Esophagus squamous epithelium (tissue), 5 donors: ENCODE results near the gene CRNN. TPM values are rescaled to one million over a fixed set of nuclear protein-coding genes. Genes with fewer than 3 reads are reported as not detected.

Experiments used
- DNase-seq: peaks from one replicate; lab custom pipeline; 2025; lab: John Stamatoyannopoulos, UW
- H3K27ac ChIP-seq, 4 donors: fragments of 200-600 bp; sonication (generic); one replicate each; pipeline ENCODE4 v1.5.1; 2016 to 2019; ENCODE audit warnings: mild to moderate bottlenecking in 1 of 4
- H3K27me3 ChIP-seq, 4 donors: fragments of 200-600 bp; sonication (generic); 1 replicate in 3 of 4; 2 replicates in 1 of 4; pipeline versions ENCODE4 v1.5.1 to v1.6.0; 2017 to 2021; ENCODE audit warnings: antibody characterized with exemption in 1 of 4
- H3K36me3 ChIP-seq, 3 donors: fragments of 200-600 bp; sonication (generic); one replicate each; pipeline ENCODE4 v1.5.1; 2016 to 2019
- H3K4me1 ChIP-seq, 3 donors: fragments of 200-600 bp; sonication (generic); one replicate each; pipeline ENCODE4 v1.5.1; 2017 to 2019
- H3K4me3 ChIP-seq, 4 donors: fragments of 200-600 bp; sonication (generic); 1 replicate in 3 of 4; 2 replicates in 1 of 4; pipeline ENCODE4 v1.5.1; 2016 to 2019; ENCODE audit warnings: mild to moderate bottlenecking in 2 of 4, moderate library complexity in 1 of 4
- H3K9me3 ChIP-seq, 3 donors: fragments of 200-600 bp; sonication (generic); one replicate each; pipeline ENCODE4 v1.5.1; 2016 to 2019
- CTCF ChIP-seq, 6 experiments: fragments of 450-650 bp in 4 of 6; fragments of 200-600 bp in 2 of 6; sonication (generic) in 2 of 6; IDR thresholded peaks; one replicate each; pipeline ENCODE4 v1.5.1; 2016 to 2019; ENCODE audit warnings: antibody characterized with exemption in 6 of 6, mild to moderate bottlenecking in 4 of 6, moderate library complexity in 4 of 6
- POLR2A ChIP-seq, 4 donors: fragments of 450-650 bp; IDR thresholded peaks; one replicate each; pipeline ENCODE4 v1.6.1; 2017; ENCODE audit warnings: antibody characterized with exemption in 4 of 4, mild to moderate bottlenecking in 4 of 4, moderate library complexity in 3 of 4
- WGBS, 2 donors: methylation state at CpG; one replicate each; pipeline ENCODE4 v1.1.5; 2018; 5-methylcytosine and 5-hydroxymethylcytosine counted together
- intact Hi-C: fragments of 100-400 bp; cut with DNase I; formaldehyde crosslinking; loops from one replicate; pipeline ENCODE4 v1.15.0; 2022
- total RNA-seq, 4 donors: library from RNA; depleted of rRNA; stranded (reverse); fragments of >200 nt; gene quantifications; one replicate each; pipeline ENCODE4 v1.1.0, GENCODE V29; 2016
- donor health status: DM: yes; HTN: yes; CAD: no.

Gene CRNN
- total RNA-seq, 4 donors from 2014 or later: 1,263 to 5,310 (median 2,301) TPM

DNA sequence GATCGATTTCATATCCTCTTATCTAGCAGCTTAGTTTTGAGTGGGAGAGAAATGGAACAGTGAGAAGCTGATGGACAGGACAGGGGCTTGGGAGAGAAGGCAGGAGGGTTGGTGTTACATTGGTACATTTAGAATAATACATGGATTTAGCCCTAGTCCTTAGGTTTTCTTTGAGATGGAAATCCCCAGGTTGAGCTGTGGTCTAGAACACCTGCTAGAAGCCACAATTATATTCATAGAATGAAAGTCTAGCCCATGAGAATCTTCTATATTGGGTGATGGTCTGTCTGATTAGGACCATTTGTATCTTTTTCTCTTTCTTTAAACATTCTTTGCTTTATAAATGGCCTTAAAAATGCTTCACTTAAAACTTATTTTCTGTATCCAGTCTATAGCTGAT is 19.9 kb downstream of the CRNN start:
- H3K27me3 ChIP-seq: no peaks in the 10 kb centered on the region
- TF ChIP-seq CTCF (IDR thresholded peaks at IDR 0.05) (no peak), POLR2A (IDR thresholded peaks at IDR 0.05) (no peak)
- H3K36me3 ChIP-seq: no peaks in the 10 kb centered on the region
- H3K9me3 ChIP-seq: no peaks in the 10 kb centered on the region
- no peak for DNase-seq
- 63 to 72% methylated on average over 1 of the region's 1 CpG for WGBS, 2 donors
- peaks cover 0 to 20% (median 0%) of the 10 kb centered on the region in 3 donors for H3K4me1 ChIP-seq
- no peak overlapping the region for H3K4me3 ChIP-seq
- H3K27ac ChIP-seq: no peak overlapping the region
- intact Hi-C loops: no loop called here

DNA sequence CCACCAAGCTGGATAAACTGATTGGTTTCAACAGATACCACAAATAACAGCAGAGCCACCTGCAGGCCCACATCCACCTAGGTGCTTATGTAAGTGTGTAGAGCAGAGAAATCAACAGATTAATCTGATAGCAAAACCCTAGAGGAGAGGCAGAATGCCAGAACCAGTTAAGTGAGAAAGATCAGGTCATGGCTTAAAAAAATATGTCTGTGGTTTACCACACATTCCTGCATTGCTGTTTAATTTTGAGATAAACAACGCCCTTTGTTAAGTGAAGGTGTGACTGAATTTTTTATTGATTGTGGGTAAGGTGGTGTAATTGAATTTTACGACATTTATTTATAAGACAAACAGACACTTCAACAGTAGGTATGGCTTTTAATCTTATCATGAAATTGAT is 21.2 kb downstream of the CRNN start:
- peak overlapping the region in 2 of 4 donors; percentile 19 to 44 for H3K27ac ChIP-seq
- no peaks in the 10 kb centered on the region for H3K27me3 ChIP-seq
- H3K36me3 ChIP-seq: no peaks in the 10 kb centered on the region
- peaks cover 0 to 18% (median 0%) of the 10 kb centered on the region in 3 donors for H3K4me1 ChIP-seq
- no peak for DNase-seq
- H3K9me3 ChIP-seq: no peaks in the 10 kb centered on the region
- 34% methylated on average over 2 of the region's 2 CpGs for WGBS, 2 donors
- intact Hi-C loops: no loop called here
- no peak overlapping the region for H3K4me3 ChIP-seq
- no peak for TF ChIP-seq POLR2A (IDR thresholded peaks at IDR 0.05)
- TF ChIP-seq CTCF (IDR thresholded peaks at IDR 0.05): peak in 1 of 6 experiments; percentile 37

- Histone ChIP-seq H3K27me3 (no peaks in the 10 kb centered on the region), H3K36me3 (no peaks in the 10 kb centered on the region), H3K27ac (no peak overlapping the region), H3K9me3 (no peaks in the 10 kb centered on the region), H3K4me1 (peaks cover 0 to 18% (median 0%) of the 10 kb centered on the region in 3 donors), H3K4me3 (no peak overlapping the region)
- no peak for DNase-seq
- intact Hi-C loops: no loop called here
- TF ChIP-seq POLR2A (IDR thresholded peaks at IDR 0.05) (no peak), CTCF (IDR thresholded peaks at IDR 0.05) (no peak)
- WGBS, 2 donors: 55 to 61% methylated on average over 4 of the region's 4 CpGs
Observed at GRCh38 chr1:152388889-152389288, 25.2 kb downstream of the CRNN start.

DNA sequence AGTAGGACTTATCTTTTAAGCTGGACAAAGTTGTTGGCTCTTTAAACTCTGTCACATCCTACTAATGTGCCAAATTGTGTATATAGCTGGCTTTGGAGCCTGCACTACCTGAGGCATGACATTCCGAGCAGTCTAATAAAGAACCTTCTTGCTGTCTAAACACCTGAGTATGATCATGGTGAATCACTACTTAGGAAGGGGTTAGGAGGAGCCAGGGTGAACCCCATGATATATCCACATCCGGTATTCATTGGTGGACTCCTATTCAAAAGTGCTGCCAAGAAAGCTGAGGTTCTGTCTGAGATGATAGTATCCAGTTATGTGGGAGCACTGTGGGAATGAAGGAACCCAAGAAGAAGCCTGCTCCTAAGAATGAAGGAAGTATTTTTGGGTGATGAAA is 27.1 kb downstream of the CRNN start:
- no peaks in the 10 kb centered on the region for H3K9me3 ChIP-seq
- TF ChIP-seq POLR2A (IDR thresholded peaks at IDR 0.05) (no peak), CTCF (IDR thresholded peaks at IDR 0.05) (no peak)
- DNase-seq: no peak
- H3K27ac ChIP-seq: no peak overlapping the region
- peaks cover 0 to 5% (median 0%) of the 10 kb centered on the region in 3 donors for H3K4me1 ChIP-seq
- no peaks in the 10 kb centered on the region for H3K27me3 ChIP-seq
- no peak overlapping the region for H3K4me3 ChIP-seq
- intact Hi-C loops: no loop called here
- no peaks in the 10 kb centered on the region for H3K36me3 ChIP-seq
- 57 to 80% methylated on average over 2 of the region's 2 CpGs for WGBS, 2 donors

GRCh38 chr1:152380932-152381331 is 33.1 kb downstream of the CRNN start:
- DNase-seq: no peak
- Histone ChIP-seq H3K4me3 (no peak overlapping the region), H3K36me3 (no peaks in the 10 kb centered on the region), H3K27ac (no peak overlapping the region), H3K27me3 (no peaks in the 10 kb centered on the region), H3K9me3 (no peaks in the 10 kb centered on the region), H3K4me1 (no peaks in the 10 kb centered on the region)
- no peak for TF ChIP-seq CTCF (IDR thresholded peaks at IDR 0.05)
- TF ChIP-seq POLR2A (IDR thresholded peaks at IDR 0.05): no peak
- 80 to 89% methylated on average over 15 to 16 of the region's 16 CpGs for WGBS, 2 donors
- intact Hi-C loops: no loop called here
